ENCODE data around the gene PLPP1. TPM values are rescaled to one million over a fixed set of nuclear protein-coding genes. Genes with fewer than 3 reads are reported as not detected.

The PLPP1 gene
- total RNA-seq, 1 donor from 2014 or later: 17.4 TPM

- no peak for TF ChIP-seq CTCF (IDR thresholded peaks at IDR 0.05; ENCODE audit: partially characterized antibody, unreplicated experiment)
- peaks cover 26% of the 10 kb centered on the region for H3K4me1 Mint-ChIP-seq (ENCODE audit: low read depth, unreplicated experiment)
- no peaks in the 10 kb centered on the region for H3K36me3 Mint-ChIP-seq (ENCODE audit: unreplicated experiment)
- peaks cover 5% of the 10 kb centered on the region for H3K27me3 Mint-ChIP-seq (ENCODE audit: unreplicated experiment)
- H3K27ac Mint-ChIP-seq (ENCODE audit: unreplicated experiment): no peak overlapping the region
- no peak for DNase-seq
- peaks cover 4% of the 10 kb centered on the region for H3K9me3 Mint-ChIP-seq (ENCODE audit: unreplicated experiment)
- no peak overlapping the region for H3K4me3 Mint-ChIP-seq (ENCODE audit: unreplicated experiment)
Measured at GRCh38 chr5:55484531-55484930, 50.2 kb downstream of the PLPP1 start.

DNA sequence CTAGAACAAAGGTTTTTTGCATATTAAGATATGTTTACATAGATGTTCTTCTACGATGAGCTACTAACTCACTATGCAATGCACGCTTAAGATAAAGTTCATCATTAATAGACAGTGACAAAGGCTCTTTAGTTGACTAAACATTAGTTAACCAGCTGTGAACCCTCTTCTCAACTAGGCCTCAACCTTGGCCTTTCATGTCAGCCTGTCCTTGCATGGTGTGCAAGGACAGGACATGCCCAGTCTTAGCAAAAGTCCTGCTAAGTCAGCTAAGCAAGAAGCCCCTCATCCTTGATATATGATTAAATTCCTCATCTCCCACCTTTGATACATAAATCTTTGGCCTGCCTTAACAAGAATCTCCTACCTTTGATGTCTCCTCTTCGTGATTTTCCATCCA, 50.9 kb downstream of the PLPP1 start:
- Mint-ChIP-seq H3K36me3 (ENCODE audit: unreplicated experiment) (no peaks in the 10 kb centered on the region), H3K4me3 (ENCODE audit: unreplicated experiment) (no peak overlapping the region), H3K27me3 (ENCODE audit: unreplicated experiment) (peaks cover 5% of the 10 kb centered on the region), H3K4me1 (ENCODE audit: low read depth, unreplicated experiment) (peaks cover 28% of the 10 kb centered on the region), H3K9me3 (ENCODE audit: unreplicated experiment) (peaks cover 4% of the 10 kb centered on the region), H3K27ac (ENCODE audit: unreplicated experiment) (no peak overlapping the region)
- no peak for TF ChIP-seq CTCF (IDR thresholded peaks at IDR 0.05; ENCODE audit: partially characterized antibody, unreplicated experiment)
- no peak for DNase-seq

DNA sequence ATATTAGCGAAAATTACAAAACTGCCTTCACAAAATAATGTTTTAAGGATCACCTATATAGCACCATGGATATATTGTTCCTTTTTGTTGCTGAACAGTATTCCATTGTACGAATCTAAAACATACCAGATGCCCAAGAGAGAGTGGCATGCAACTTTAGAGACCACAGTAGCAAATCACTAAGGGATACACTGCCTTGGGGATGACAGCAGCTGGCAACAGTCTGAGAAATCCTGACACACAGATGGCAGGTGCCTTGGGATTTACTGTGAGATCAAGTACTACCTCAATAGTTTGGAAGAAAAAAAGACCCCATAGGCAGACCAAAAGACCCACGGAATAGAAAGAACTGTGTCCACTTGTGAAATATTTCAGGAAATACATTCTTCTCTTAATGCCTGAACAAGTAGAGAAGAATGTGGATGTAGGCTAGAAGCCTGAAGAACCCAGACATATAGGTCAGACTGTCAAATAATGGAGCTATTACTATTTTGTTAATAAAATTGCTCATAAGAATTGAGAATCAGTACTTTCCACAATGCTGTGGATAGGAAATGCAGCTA, 53.4 kb downstream of the PLPP1 start:
- peak; percentile 43 for DNase-seq
- H3K27ac Mint-ChIP-seq (ENCODE audit: unreplicated experiment): peak overlapping the region; percentile 75

GRCh38 chr5:55480781-55481180, 54.0 kb downstream of the PLPP1 start:
- peaks cover 4% of the 10 kb centered on the region for H3K9me3 Mint-ChIP-seq (ENCODE audit: unreplicated experiment)
- peak overlapping the region; percentile 75 for H3K27ac Mint-ChIP-seq (ENCODE audit: unreplicated experiment)
- H3K4me1 Mint-ChIP-seq (ENCODE audit: low read depth, unreplicated experiment): peaks cover 37% of the 10 kb centered on the region
- H3K27me3 Mint-ChIP-seq (ENCODE audit: unreplicated experiment): peaks cover 5% of the 10 kb centered on the region
- TF ChIP-seq CTCF (IDR thresholded peaks at IDR 0.05; ENCODE audit: partially characterized antibody, unreplicated experiment): no peak
- DNase-seq: no peak
- H3K4me3 Mint-ChIP-seq (ENCODE audit: unreplicated experiment): peak overlapping the region; percentile 39
- H3K36me3 Mint-ChIP-seq (ENCODE audit: unreplicated experiment): no peaks in the 10 kb centered on the region

More for the DNA sequence above, 53.4 kb downstream of the PLPP1 start:
- H3K4me3 Mint-ChIP-seq (ENCODE audit: unreplicated experiment): peak overlapping the region; percentile 39
- no peak for TF ChIP-seq CTCF (IDR thresholded peaks at IDR 0.05; ENCODE audit: partially characterized antibody, unreplicated experiment)
- H3K9me3 Mint-ChIP-seq (ENCODE audit: unreplicated experiment): peaks cover 4% of the 10 kb centered on the region
- H3K36me3 Mint-ChIP-seq (ENCODE audit: unreplicated experiment): no peaks in the 10 kb centered on the region
- peaks cover 5% of the 10 kb centered on the region for H3K27me3 Mint-ChIP-seq (ENCODE audit: unreplicated experiment)
- H3K4me1 Mint-ChIP-seq (ENCODE audit: low read depth, unreplicated experiment): peaks cover 33% of the 10 kb centered on the region

DNA sequence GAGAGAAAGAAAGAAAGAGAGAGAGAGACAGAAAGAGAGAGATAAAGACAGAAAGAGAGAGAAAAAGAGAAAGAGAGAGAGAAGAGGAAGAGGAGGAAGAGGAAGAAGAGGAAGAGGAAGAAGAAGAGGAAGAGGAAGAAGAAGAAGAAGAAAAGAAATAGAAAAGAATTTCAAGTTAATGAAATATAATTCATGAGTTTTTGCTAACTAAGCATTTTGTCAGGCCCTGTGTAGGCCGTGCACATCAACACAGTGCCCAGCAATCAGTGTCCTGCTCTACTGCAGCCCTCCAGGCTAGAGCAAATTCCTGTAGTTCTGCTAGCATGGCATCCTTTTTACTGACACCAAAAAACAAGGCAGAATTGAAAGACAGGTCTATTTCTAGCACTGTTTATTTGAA, 62.1 kb downstream of the PLPP1 start:
- no peaks in the 10 kb centered on the region for H3K9me3 Mint-ChIP-seq (ENCODE audit: unreplicated experiment)
- DNase-seq: no peak
- no peak overlapping the region for H3K27ac Mint-ChIP-seq (ENCODE audit: unreplicated experiment)
- H3K4me1 Mint-ChIP-seq (ENCODE audit: low read depth, unreplicated experiment): peaks cover 9% of the 10 kb centered on the region
- H3K4me3 Mint-ChIP-seq (ENCODE audit: unreplicated experiment): no peak overlapping the region
- no peak for TF ChIP-seq CTCF (IDR thresholded peaks at IDR 0.05; ENCODE audit: partially characterized antibody, unreplicated experiment)
- no peaks in the 10 kb centered on the region for H3K27me3 Mint-ChIP-seq (ENCODE audit: unreplicated experiment)
- no peaks in the 10 kb centered on the region for H3K36me3 Mint-ChIP-seq (ENCODE audit: unreplicated experiment)

Measured in glutamatergic neuron (in vitro differentiated cells).